Tibial artery (tissue), 4 donors: ENCODE results near the gene SEC24A.

Source experiments
- DNase-seq, 2 donors: peaks; one replicate each; pipeline ENCODE4 v3.0.0-alpha.2; 2019
- H3K27ac ChIP-seq, 2 donors: fragments of 200-600 bp; sonication (generic) in 1 of 2; 1 replicate in 1 of 2; 2 replicates in 1 of 2; pipeline ENCODE4 v1.5.1; 2018 to 2019; ENCODE audit warnings: mild to moderate bottlenecking in 1 of 2
- H3K27me3 ChIP-seq, 2 donors: fragments of 200-600 bp; sonication (generic) in 1 of 2; one replicate each; pipeline versions ENCODE4 v1.5.1 to v1.6.0; 2016 to 2019
- H3K36me3 ChIP-seq, 3 donors: fragments of 200-600 bp; sonication (generic) in 2 of 3; one replicate each; pipeline ENCODE4 v1.5.1; 2016 to 2019; ENCODE audit warnings: mild to moderate bottlenecking in 2 of 3
- H3K4me1 ChIP-seq, 4 donors: fragments of 200-600 bp; sonication (generic) in 2 of 4; 1 replicate in 3 of 4; 2 replicates in 1 of 4; pipeline ENCODE4 v1.5.1; 2016 to 2019
- H3K4me3 ChIP-seq, 2 donors: fragments of 200-600 bp; sonication (generic) in 1 of 2; 1 replicate in 1 of 2; 2 replicates in 1 of 2; pipeline ENCODE4 v1.5.1; 2018 to 2019; ENCODE audit warnings: mild to moderate bottlenecking in 2 of 2
- H3K9me3 ChIP-seq, 3 donors: fragments of 200-600 bp; sonication (generic) in 1 of 3; one replicate each; pipeline ENCODE4 v1.5.1; 2016 to 2019
- intact Hi-C: fragments of 100-400 bp; cut with DNase I; formaldehyde crosslinking; loops from one replicate; pipeline ENCODE4 v1.15.0; 2023; ENCODE audit warnings: low total_unique reads
- TF ChIP-seq, protein P1 (sequence below), 2 experiments: fragments of 200-600 bp in 1 of 2; fragments of 450-650 bp in 1 of 2; IDR thresholded peaks; one replicate each; pipeline ENCODE4 v1.5.1; 2017 to 2019; ENCODE audit warnings: antibody characterized with exemption in 2 of 2, mild to moderate bottlenecking in 1 of 2, moderate library complexity in 1 of 2

The SEC24A gene

GRCh38 chr5:134769206-134769605 lies 120.6 kb downstream of the SEC24A start:
- no peaks in the 10 kb centered on the region for H3K4me1 ChIP-seq
- H3K27me3 ChIP-seq = no peaks in the 10 kb centered on the region
- intact Hi-C loops = no loop called here
- no peaks in the 10 kb centered on the region for H3K9me3 ChIP-seq
- TF ChIP-seq, protein P1, sequence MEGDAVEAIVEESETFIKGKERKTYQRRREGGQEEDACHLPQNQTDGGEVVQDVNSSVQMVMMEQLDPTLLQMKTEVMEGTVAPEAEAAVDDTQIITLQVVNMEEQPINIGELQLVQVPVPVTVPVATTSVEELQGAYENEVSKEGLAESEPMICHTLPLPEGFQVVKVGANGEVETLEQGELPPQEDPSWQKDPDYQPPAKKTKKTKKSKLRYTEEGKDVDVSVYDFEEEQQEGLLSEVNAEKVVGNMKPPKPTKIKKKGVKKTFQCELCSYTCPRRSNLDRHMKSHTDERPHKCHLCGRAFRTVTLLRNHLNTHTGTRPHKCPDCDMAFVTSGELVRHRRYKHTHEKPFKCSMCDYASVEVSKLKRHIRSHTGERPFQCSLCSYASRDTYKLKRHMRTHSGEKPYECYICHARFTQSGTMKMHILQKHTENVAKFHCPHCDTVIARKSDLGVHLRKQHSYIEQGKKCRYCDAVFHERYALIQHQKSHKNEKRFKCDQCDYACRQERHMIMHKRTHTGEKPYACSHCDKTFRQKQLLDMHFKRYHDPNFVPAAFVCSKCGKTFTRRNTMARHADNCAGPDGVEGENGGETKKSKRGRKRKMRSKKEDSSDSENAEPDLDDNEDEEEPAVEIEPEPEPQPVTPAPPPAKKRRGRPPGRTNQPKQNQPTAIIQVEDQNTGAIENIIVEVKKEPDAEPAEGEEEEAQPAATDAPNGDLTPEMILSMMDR (IDR thresholded peaks at IDR 0.05) = no peak
- H3K27ac ChIP-seq = no peak overlapping the region
- DNase-seq = no peak
- H3K36me3 ChIP-seq = peaks cover 82 to 97% (median 88%) of the 10 kb centered on the region in 3 donors
- no peak overlapping the region for H3K4me3 ChIP-seq

GRCh38 chr5:134772461-134773125 lies 124.0 kb downstream of the SEC24A start:
- H3K27me3 ChIP-seq = no peaks in the 10 kb centered on the region
- TF ChIP-seq, protein P1 (IDR thresholded peaks at IDR 0.05) = no peak
- no peak overlapping the region for H3K4me3 ChIP-seq
- no peaks in the 10 kb centered on the region for H3K4me1 ChIP-seq
- no peak overlapping the region for H3K27ac ChIP-seq
- H3K36me3 ChIP-seq = peaks cover 69 to 95% (median 81%) of the 10 kb centered on the region in 3 donors
- no peaks in the 10 kb centered on the region for H3K9me3 ChIP-seq
- DNase-seq = no peak
- intact Hi-C loops = loop anchor here (5.0 kb wide), 1 partner anchor 1355 kb away; no protein-coding TSS in a partner anchor

DNA sequence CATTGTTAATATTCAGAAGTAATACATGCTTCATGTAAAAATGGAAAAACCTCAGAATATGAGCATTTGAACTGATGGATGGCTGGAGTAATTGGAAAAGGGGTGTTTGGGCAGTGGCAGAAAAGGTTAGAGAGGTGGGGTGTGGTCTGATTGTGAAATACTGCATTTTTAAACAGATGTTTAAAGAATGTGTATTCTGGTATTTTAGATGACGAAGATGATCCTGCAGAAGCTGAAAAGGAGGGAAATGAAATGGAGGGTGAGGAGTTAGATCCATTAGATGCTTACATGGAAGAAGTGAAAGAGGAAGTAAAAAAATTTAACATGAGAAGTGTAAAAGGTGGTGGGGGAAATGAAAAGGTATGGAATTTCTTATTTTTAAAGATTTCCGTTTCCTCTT lies 128.8 kb downstream of the SEC24A start:
- intact Hi-C loops = no loop called here
- TF ChIP-seq, protein P1 (IDR thresholded peaks at IDR 0.05) = no peak
- Histone ChIP-seq H3K4me3 (no peak overlapping the region), H3K36me3 (peaks cover 64 to 95% (median 81%) of the 10 kb centered on the region in 3 donors), H3K9me3 (no peaks in the 10 kb centered on the region), H3K4me1 (no peaks in the 10 kb centered on the region), H3K27me3 (no peaks in the 10 kb centered on the region), H3K27ac (no peak overlapping the region)
- no peak for DNase-seq
